GM23338 (cell line): ENCODE results near the gene HS1BP3. TPM values are rescaled to one million over a fixed set of nuclear protein-coding genes. Genes with fewer than 3 reads are reported as not detected.

ENCODE experiments used
- ATAC-seq: fragments of 200-7000 bp; cut with Tn5 transposase; 3 replicates; pipeline ENCODE4 v1.9.1; 2020
- DNase-seq: peaks from one replicate; pipeline ENCODE4 v3.0.0-alpha.2; 2015; ENCODE audit warnings: low spot score
- H2AFZ ChIP-seq: fragments of 200-600 bp; sonication (generic); 2 replicates; pipeline ENCODE4 v1.8.0; 2016; ENCODE audit warnings: antibody characterized with exemption, mild to moderate bottlenecking, moderate library complexity
- H3F3A ChIP-seq: fragments of 200-600 bp; sonication (generic); replicated peaks from 2 replicates; pipeline ENCODE4 v1.8.0; 2017; ENCODE audit warnings: antibody characterized with exemption, mixed run types, low read depth
- H3K27ac ChIP-seq: fragments of 200-600 bp; sonication (generic); 2 replicates; pipeline ENCODE4 v1.6.1; 2016; ENCODE audit warnings: low read depth
- H3K27me3 ChIP-seq: fragments of 200-600 bp; sonication (generic); 2 replicates; pipeline ENCODE4 v1.8.0; 2016; ENCODE audit warnings: mild to moderate bottlenecking, mixed run types, moderate library complexity; ENCODE audit not compliant: insufficient read depth
- H3K36me3 ChIP-seq: fragments of 200-600 bp; sonication (generic); 2 replicates; pipeline ENCODE4 v1.8.0; 2016; ENCODE audit warnings: mild to moderate bottlenecking; ENCODE audit not compliant: insufficient read depth
- H3K4me1 ChIP-seq: fragments of 200-600 bp; sonication (generic); 2 replicates; pipeline ENCODE4 v1.8.0; 2016; ENCODE audit warnings: mild to moderate bottlenecking, moderate library complexity; ENCODE audit not compliant: insufficient read depth
- H3K4me2 ChIP-seq: fragments of 200-600 bp; sonication (generic); 2 replicates; pipeline ENCODE4 v1.7.1; 2017; ENCODE audit warnings: mixed run types
- H3K4me3 ChIP-seq: fragments of 200-600 bp; sonication (generic); 2 replicates; pipeline ENCODE4 v1.6.1; 2016; ENCODE audit warnings: mixed run types
- H3K79me2 ChIP-seq: fragments of 200-600 bp; sonication (generic); replicated peaks from 2 replicates; pipeline ENCODE4 v1.8.0; 2017; ENCODE audit warnings: mild to moderate bottlenecking; ENCODE audit not compliant: insufficient read depth
- H3K9me2 ChIP-seq: fragments of 200-600 bp; sonication (generic); 2 replicates; pipeline ENCODE4 v1.8.0; 2017; ENCODE audit not compliant: insufficient read depth
- H4K20me1 ChIP-seq: fragments of 200-600 bp; sonication (generic); replicated peaks from 2 replicates; pipeline ENCODE4 v1.8.0; 2017; ENCODE audit warnings: mild to moderate bottlenecking; ENCODE audit not compliant: insufficient read depth
- H3K27ac Mint-ChIP-seq: 2 replicates; pipeline ENCODE4 v1.8.0; 2020; ENCODE audit warnings: inconsistent platforms, mild to moderate bottlenecking, moderate library complexity, mixed read lengths
- H3K27me3 Mint-ChIP-seq: 3 replicates; pipeline ENCODE4 v1.8.0; 2022; ENCODE audit warnings: low read depth, mild to moderate bottlenecking, moderate library complexity, mixed read lengths, inconsistent platforms; ENCODE audit not compliant: insufficient read depth, poor library complexity
- H3K36me3 Mint-ChIP-seq: 3 replicates; pipeline ENCODE4 v1.8.0; 2021; ENCODE audit warnings: low read depth, mild to moderate bottlenecking, inconsistent platforms, moderate library complexity, mixed read lengths
- H3K4me1 Mint-ChIP-seq: 3 replicates; pipeline ENCODE4 v1.8.0; 2020; ENCODE audit warnings: mild to moderate bottlenecking, inconsistent platforms, mixed read lengths
- H3K4me3 Mint-ChIP-seq: 3 replicates; pipeline ENCODE4 v1.8.0; 2021; ENCODE audit warnings: moderate library complexity, mild to moderate bottlenecking, inconsistent platforms, mixed read lengths
- H3K9me3 Mint-ChIP-seq: 3 replicates; pipeline ENCODE4 v1.8.0; 2020; ENCODE audit warnings: moderate library complexity, mild to moderate bottlenecking, inconsistent platforms, mixed read lengths
- CREB1 ChIP-seq: fragments of 250-450 bp; sonication (Bioruptor Pico); IDR thresholded peaks from 2 replicates; pipeline ENCODE4 v1.5.0; 2020; ENCODE audit warnings: low read depth, mild to moderate bottlenecking, moderate library complexity
- EZH2 ChIP-seq: fragments of 200-600 bp; sonication (generic); IDR thresholded peaks from one replicate; pipeline ENCODE4 v1.8.0; 2017; ENCODE audit warnings: antibody characterized with exemption, mild to moderate bottlenecking, low read depth; ENCODE audit not compliant: unreplicated experiment
- JUNB ChIP-seq: IDR thresholded peaks from one replicate; pipeline ENCODE4 v1.6.1; 2016; ENCODE audit warnings: antibody characterized with exemption; ENCODE audit not compliant: unreplicated experiment
- NANOG ChIP-seq: IDR thresholded peaks from 2 replicates; pipeline ENCODE4 v1.6.1; 2016; ENCODE audit warnings: antibody characterized with exemption, borderline replicate concordance
- STAT1 ChIP-seq: IDR thresholded peaks from one replicate; pipeline ENCODE4 v1.6.1; 2016; ENCODE audit warnings: antibody characterized with exemption; ENCODE audit not compliant: unreplicated experiment
- ZNF114 ChIP-seq: fragments of 250-450 bp; sonication (Bioruptor Pico); IDR thresholded peaks from 2 replicates; pipeline ENCODE4 v1.5.0; 2020; ENCODE audit warnings: mild to moderate bottlenecking, moderate library complexity
- polyA plus RNA-seq: library from polyadenylated mRNA; unstranded; fragments of >200 nt; fragmentation: Nextera tagmentation; extraction: Ambion mirVana; gene quantifications from 2 replicates; pipeline ENCODE4 v1.2.1, GENCODE V29; 2016
- total RNA-seq: library from RNA; depleted of rRNA; stranded (reverse); fragments of >200 nt; shearing (Covaris generic); gene quantifications from 2 replicates; pipeline ENCODE4 v1.2.3, GENCODE V29; 2014
- TF ChIP-seq, protein P1 (sequence below), 2 experiments: fragments of 200-600 bp in 1 of 2; sonication (generic) in 1 of 2; conservative IDR thresholded peaks; 2 replicates each; pipeline versions ENCODE4 v1.5.1 to v1.6.1; 2016 to 2017; ENCODE audit warnings: antibody characterized with exemption in 2 of 2, low read depth in 2 of 2, mild to moderate bottlenecking in 2 of 2, moderate library complexity in 1 of 2
- TF ChIP-seq, protein P2 (sequence below): fragments of 250-450 bp; sonication (Bioruptor Pico); IDR thresholded peaks from 2 replicates; pipeline ENCODE4 v1.5.0; 2020; ENCODE audit warnings: mild to moderate bottlenecking, moderate library complexity
- TF ChIP-seq, protein P3 (sequence below): IDR thresholded peaks from one replicate; pipeline ENCODE4 v1.6.1; 2018; ENCODE audit warnings: antibody characterized with exemption; ENCODE audit not compliant: unreplicated experiment

The HS1BP3 gene
- total and polyA plus RNA-seq, 2 experiments from 2014 or later = 7.2 to 15.0 TPM

DNA sequence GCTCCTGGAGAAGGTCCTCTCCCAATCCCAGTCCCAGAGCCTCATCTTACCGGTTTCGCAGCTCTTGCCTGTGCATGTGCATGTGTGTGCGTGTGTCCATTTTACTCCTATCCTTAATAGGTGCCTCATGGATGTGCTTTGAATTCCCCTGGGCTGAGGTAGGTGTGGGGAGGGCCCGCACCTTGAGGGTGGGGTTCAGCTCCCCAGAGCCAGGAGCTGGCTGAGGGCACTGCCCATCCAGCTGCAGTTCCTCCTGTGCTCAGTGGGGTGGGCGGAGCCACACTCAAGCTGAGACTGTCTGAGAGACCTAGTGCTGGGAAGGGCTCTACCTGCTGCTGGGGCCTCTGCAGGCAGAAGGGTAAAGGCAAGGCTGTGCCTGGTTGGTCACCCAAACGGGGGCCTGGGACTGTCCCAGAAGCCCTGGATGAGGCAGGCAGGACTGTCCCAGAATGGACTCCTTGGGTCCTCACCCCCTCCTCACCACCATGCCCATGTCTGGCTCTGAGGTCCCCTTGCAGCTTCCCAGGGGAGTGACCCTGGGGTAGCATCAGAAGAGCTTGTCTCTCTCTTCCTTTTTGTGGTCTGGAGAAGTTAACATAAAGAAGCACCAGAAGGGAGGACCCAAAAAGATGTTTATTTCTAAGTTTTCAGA, 24.9 kb upstream of the HS1BP3 start (continued):
- TF ChIP-seq, protein P1, sequence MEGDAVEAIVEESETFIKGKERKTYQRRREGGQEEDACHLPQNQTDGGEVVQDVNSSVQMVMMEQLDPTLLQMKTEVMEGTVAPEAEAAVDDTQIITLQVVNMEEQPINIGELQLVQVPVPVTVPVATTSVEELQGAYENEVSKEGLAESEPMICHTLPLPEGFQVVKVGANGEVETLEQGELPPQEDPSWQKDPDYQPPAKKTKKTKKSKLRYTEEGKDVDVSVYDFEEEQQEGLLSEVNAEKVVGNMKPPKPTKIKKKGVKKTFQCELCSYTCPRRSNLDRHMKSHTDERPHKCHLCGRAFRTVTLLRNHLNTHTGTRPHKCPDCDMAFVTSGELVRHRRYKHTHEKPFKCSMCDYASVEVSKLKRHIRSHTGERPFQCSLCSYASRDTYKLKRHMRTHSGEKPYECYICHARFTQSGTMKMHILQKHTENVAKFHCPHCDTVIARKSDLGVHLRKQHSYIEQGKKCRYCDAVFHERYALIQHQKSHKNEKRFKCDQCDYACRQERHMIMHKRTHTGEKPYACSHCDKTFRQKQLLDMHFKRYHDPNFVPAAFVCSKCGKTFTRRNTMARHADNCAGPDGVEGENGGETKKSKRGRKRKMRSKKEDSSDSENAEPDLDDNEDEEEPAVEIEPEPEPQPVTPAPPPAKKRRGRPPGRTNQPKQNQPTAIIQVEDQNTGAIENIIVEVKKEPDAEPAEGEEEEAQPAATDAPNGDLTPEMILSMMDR (conservative IDR thresholded peaks at IDR 0.05; ENCODE audit: low read depth in 2 of 2) = no peak

- no peak overlapping the region for H3K4me3 Mint-ChIP-seq
- no peaks in the 10 kb centered on the region; the same call in 2 of the 3 replicates for H3K9me3 Mint-ChIP-seq
- H3K27me3 Mint-ChIP-seq = peaks cover 55% of the 10 kb centered on the region
- Histone ChIP-seq H3K36me3 (no peaks in the 10 kb centered on the region), H3K4me2 (no peak overlapping the region), H2AFZ (no peak overlapping the region), H3K27ac (no peak overlapping the region), H3F3A (peaks cover 3% of the 10 kb centered on the region; the same call in 1 of the 2 replicates), H3K4me3 (no peak overlapping the region), H3K27me3 (peaks cover 51% of the 10 kb centered on the region), H4K20me1 (no peaks in the 10 kb centered on the region; the same call in 1 of the 2 replicates), H3K9me2 (no peaks in the 10 kb centered on the region), H3K79me2 (no peaks in the 10 kb centered on the region), H3K4me1 (peaks cover 41% of the 10 kb centered on the region)
- ATAC-seq = no peak; the same call in 2 of the 3 replicates
- peaks cover 57% of the 10 kb centered on the region for H3K4me1 Mint-ChIP-seq
- DNase-seq = no peak
- no peak overlapping the region for H3K27ac Mint-ChIP-seq
- H3K36me3 Mint-ChIP-seq = no peaks in the 10 kb centered on the region
- no peak for TF ChIP-seq JUNB
- TF ChIP-seq, protein P2, sequence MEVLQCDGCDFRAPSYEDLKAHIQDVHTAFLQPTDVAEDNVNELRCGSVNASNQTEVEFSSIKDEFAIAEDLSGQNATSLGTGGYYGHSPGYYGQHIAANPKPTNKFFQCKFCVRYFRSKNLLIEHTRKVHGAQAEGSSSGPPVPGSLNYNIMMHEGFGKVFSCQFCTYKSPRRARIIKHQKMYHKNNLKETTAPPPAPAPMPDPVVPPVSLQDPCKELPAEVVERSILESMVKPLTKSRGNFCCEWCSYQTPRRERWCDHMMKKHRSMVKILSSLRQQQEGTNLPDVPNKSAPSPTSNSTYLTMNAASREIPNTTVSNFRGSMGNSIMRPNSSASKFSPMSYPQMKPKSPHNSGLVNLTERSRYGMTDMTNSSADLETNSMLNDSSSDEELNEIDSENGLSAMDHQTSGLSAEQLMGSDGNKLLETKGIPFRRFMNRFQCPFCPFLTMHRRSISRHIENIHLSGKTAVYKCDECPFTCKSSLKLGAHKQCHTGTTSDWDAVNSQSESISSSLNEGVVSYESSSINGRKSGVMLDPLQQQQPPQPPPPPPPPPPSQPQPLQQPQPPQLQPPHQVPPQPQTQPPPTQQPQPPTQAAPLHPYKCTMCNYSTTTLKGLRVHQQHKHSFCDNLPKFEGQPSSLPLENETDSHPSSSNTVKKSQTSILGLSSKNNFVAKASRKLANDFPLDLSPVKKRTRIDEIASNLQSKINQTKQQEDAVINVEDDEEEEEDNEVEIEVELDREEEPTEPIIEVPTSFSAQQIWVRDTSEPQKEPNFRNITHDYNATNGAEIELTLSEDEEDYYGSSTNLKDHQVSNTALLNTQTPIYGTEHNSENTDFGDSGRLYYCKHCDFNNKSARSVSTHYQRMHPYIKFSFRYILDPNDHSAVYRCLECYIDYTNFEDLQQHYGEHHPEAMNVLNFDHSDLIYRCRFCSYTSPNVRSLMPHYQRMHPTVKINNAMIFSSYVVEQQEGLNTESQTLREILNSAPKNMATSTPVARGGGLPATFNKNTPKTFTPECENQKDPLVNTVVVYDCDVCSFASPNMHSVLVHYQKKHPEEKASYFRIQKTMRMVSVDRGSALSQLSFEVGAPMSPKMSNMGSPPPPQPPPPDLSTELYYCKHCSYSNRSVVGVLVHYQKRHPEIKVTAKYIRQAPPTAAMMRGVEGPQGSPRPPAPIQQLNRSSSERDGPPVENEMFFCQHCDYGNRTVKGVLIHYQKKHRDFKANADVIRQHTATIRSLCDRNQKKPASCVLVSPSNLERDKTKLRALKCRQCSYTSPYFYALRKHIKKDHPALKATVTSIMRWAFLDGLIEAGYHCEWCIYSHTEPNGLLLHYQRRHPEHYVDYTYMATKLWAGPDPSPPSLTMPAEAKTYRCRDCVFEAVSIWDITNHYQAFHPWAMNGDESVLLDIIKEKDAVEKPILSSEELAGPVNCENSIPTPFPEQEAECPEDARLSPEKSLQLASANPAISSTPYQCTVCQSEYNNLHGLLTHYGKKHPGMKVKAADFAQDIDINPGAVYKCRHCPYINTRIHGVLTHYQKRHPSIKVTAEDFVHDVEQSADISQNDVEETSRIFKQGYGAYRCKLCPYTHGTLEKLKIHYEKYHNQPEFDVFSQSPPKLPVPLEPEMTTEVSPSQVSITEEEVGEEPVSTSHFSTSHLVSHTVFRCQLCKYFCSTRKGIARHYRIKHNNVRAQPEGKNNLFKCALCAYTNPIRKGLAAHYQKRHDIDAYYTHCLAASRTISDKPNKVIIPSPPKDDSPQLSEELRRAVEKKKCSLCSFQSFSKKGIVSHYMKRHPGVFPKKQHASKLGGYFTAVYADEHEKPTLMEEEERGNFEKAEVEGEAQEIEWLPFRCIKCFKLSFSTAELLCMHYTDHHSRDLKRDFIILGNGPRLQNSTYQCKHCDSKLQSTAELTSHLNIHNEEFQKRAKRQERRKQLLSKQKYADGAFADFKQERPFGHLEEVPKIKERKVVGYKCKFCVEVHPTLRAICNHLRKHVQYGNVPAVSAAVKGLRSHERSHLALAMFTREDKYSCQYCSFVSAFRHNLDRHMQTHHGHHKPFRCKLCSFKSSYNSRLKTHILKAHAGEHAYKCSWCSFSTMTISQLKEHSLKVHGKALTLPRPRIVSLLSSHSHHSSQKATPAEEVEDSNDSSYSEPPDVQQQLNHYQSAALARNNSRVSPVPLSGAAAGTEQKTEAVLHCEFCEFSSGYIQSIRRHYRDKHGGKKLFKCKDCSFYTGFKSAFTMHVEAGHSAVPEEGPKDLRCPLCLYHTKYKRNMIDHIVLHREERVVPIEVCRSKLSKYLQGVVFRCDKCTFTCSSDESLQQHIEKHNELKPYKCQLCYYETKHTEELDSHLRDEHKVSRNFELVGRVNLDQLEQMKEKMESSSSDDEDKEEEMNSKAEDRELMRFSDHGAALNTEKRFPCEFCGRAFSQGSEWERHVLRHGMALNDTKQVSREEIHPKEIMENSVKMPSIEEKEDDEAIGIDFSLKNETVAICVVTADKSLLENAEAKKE = no peak
- TF ChIP-seq, protein P1 (conservative IDR thresholded peaks at IDR 0.05; ENCODE audit: low read depth in 2 of 2) = no peak
- TF ChIP-seq EZH2 = no peak
- TF ChIP-seq STAT1 = no peak
- TF ChIP-seq NANOG = no peak
- TF ChIP-seq, protein P3, sequence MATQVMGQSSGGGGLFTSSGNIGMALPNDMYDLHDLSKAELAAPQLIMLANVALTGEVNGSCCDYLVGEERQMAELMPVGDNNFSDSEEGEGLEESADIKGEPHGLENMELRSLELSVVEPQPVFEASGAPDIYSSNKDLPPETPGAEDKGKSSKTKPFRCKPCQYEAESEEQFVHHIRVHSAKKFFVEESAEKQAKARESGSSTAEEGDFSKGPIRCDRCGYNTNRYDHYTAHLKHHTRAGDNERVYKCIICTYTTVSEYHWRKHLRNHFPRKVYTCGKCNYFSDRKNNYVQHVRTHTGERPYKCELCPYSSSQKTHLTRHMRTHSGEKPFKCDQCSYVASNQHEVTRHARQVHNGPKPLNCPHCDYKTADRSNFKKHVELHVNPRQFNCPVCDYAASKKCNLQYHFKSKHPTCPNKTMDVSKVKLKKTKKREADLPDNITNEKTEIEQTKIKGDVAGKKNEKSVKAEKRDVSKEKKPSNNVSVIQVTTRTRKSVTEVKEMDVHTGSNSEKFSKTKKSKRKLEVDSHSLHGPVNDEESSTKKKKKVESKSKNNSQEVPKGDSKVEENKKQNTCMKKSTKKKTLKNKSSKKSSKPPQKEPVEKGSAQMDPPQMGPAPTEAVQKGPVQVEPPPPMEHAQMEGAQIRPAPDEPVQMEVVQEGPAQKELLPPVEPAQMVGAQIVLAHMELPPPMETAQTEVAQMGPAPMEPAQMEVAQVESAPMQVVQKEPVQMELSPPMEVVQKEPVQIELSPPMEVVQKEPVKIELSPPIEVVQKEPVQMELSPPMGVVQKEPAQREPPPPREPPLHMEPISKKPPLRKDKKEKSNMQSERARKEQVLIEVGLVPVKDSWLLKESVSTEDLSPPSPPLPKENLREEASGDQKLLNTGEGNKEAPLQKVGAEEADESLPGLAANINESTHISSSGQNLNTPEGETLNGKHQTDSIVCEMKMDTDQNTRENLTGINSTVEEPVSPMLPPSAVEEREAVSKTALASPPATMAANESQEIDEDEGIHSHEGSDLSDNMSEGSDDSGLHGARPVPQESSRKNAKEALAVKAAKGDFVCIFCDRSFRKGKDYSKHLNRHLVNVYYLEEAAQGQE = no peak
- TF ChIP-seq ZNF114 (CRISPR knock-in tag) = no peak
- TF ChIP-seq CREB1 = no peak
Observed at GRCh38 chr2:20674974-20675679, 24.2 kb upstream of the HS1BP3 start.
